Activated T-helper 2 cell treated with anti-CD3 and anti-CD28 coated beads, Interferon-gamma antibody, Interleukin-2, Interleukin-4, amounts not matched to agents 10 μg/mL and 5 μg/mL and 100 μg/mL, durations not matched to agents 14 hours and 24 hours and 36 hours (primary cell): Measurements from ENCODE around the gene CRTAC1. TPM values are rescaled to one million over a fixed set of nuclear protein-coding genes. Genes with fewer than 3 reads are reported as not detected.

Experiments used
- DNase-seq: peaks from one replicate; pipeline ENCODE4 v3.0.0; 2021; ENCODE audit warnings: low spot score
- H3K27ac Mint-ChIP-seq: one replicate; pipeline ENCODE4 v1.8.0; 2021; ENCODE audit warnings: mixed read lengths
- H3K27me3 Mint-ChIP-seq: one replicate; pipeline ENCODE4 v1.8.0; 2021; ENCODE audit warnings: low read depth, mixed read lengths
- H3K36me3 Mint-ChIP-seq: one replicate; pipeline ENCODE4 v1.8.0; 2021; ENCODE audit warnings: low read depth, mixed read lengths
- H3K4me1 Mint-ChIP-seq: one replicate; pipeline ENCODE4 v1.8.0; 2021; ENCODE audit warnings: low read depth, mixed read lengths
- H3K4me3 Mint-ChIP-seq: one replicate; pipeline ENCODE4 v1.8.0; 2021; ENCODE audit warnings: low read depth, mild to moderate bottlenecking, moderate library complexity, mixed read lengths
- H3K9me3 Mint-ChIP-seq: one replicate; pipeline ENCODE4 v1.8.0; 2021; ENCODE audit warnings: mixed read lengths
- intact Hi-C: fragments of 100-400 bp; cut with micrococcal nuclease; formaldehyde crosslinking; loops from one replicate; pipeline ENCODE4 v1.15.1; 2023
- total RNA-seq: library from RNA; stranded (reverse); gene quantifications from 2 replicates; pipeline ENCODE4 v1.2.3, GENCODE V29; 2022

CRTAC1 gene
- total RNA-seq, 1 donor from 2014 or later, result not detected

- no peak overlapping the region for H3K4me3 Mint-ChIP-seq
- no peaks in the 10 kb centered on the region for H3K9me3 Mint-ChIP-seq
- no peaks in the 10 kb centered on the region for H3K36me3 Mint-ChIP-seq
- H3K27ac Mint-ChIP-seq, result no peak overlapping the region
- peaks cover 25% of the 10 kb centered on the region for H3K27me3 Mint-ChIP-seq
- DNase-seq, result no peak
- peaks cover 5% of the 10 kb centered on the region for H3K4me1 Mint-ChIP-seq
- intact Hi-C loops, result no loop called here
These were observed 48.6 kb downstream of the CRTAC1 start for GRCh38 chr10:97981816-97982215.

DNA sequence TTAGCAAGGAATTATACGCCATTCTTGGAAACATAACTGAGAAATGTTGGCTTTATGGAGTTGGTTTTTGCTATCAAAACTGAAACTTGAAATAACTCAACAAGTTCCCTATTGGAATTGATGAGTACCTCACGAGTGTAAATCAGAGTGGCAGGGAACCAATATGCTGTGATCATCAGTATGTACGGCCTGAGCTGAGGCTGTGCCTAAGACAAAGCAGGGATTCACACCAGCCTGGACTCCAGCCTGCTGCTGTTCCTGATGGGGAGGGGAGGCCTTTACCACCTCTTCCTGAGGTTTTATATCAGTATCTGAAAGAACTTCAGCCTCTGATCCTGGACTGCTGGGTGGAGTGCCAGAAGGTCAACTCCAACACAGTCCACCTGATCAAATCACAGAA is 52.7 kb downstream of the CRTAC1 start:
- Mint-ChIP-seq H3K4me1 (peaks cover 2% of the 10 kb centered on the region), H3K27me3 (peaks cover 43% of the 10 kb centered on the region), H3K36me3 (no peaks in the 10 kb centered on the region), H3K4me3 (no peak overlapping the region), H3K27ac (no peak overlapping the region), H3K9me3 (no peaks in the 10 kb centered on the region)
- intact Hi-C loops, result no loop called here
- DNase-seq, result no peak

DNA sequence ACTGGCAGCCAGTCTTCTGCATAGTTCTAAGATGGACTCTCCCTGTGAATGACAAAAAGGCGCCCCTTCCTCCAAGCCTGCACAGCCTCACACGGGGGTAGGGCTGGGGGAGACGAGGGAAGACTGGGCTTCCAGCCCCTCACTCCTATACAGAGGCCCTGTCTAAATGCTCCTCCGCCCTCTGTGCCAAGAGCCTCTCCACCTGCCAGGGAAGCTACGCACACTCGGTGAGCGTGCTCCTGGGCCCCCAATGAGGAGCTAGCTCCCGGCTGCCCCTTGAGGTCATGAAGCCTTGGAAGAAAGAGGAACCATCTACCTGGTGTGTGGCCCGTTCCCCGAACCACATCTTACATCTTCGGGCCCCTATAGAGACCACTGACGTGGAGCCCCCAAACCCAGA is 54.8 kb downstream of the CRTAC1 start:
- Mint-ChIP-seq H3K9me3 (no peaks in the 10 kb centered on the region), H3K27ac (no peak overlapping the region), H3K4me1 (no peaks in the 10 kb centered on the region), H3K4me3 (no peak overlapping the region), H3K36me3 (no peaks in the 10 kb centered on the region), H3K27me3 (peaks cover 40% of the 10 kb centered on the region)
- DNase-seq, result no peak
- intact Hi-C loops, result no loop called here

- intact Hi-C loops, result no loop called here
- Mint-ChIP-seq H3K4me1 (no peaks in the 10 kb centered on the region), H3K27me3 (peaks cover 46% of the 10 kb centered on the region)
These were observed 55.6 kb downstream of the CRTAC1 start for GRCh38 chr10:97974526-97975525.

DNA sequence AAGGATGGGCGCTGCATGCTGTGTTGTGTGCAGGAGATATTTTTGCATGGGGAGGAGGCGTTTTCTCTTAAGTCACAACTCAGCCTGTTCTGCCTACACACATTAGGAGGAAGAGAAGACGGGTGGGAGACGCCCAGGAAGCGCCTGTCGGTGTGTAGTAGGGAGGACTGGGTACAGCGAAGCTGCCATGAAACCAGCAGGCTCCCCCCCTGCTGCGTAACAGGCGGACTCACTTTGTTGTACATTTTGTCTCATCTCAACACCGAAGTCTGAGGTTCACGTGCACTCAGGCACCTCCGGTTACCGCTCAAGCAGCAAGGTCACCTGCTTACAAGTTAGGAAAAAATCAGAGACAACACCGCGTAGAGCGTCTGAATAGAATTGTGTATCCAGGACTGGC is 56.3 kb downstream of the CRTAC1 start:
- Mint-ChIP-seq H3K4me1 (no peaks in the 10 kb centered on the region), H3K27me3 (peaks cover 49% of the 10 kb centered on the region), H3K4me3 (no peak overlapping the region), H3K36me3 (no peaks in the 10 kb centered on the region), H3K27ac (no peak overlapping the region), H3K9me3 (no peaks in the 10 kb centered on the region)
- no peak for DNase-seq
- intact Hi-C loops, result no loop called here

More at GRCh38 chr10:97974526-97975525, 55.6 kb downstream of the CRTAC1 start:
- Mint-ChIP-seq H3K4me3 (no peak overlapping the region), H3K9me3 (no peaks in the 10 kb centered on the region), H3K36me3 (no peaks in the 10 kb centered on the region), H3K27ac (no peak overlapping the region)
- no peak for DNase-seq

GRCh38 chr10:97969538-97970079 is 60.8 kb downstream of the CRTAC1 start:
- H3K4me1 Mint-ChIP-seq, result no peaks in the 10 kb centered on the region
- no peak for DNase-seq
- no peak overlapping the region for H3K4me3 Mint-ChIP-seq
- intact Hi-C loops, result no loop called here
- H3K36me3 Mint-ChIP-seq, result no peaks in the 10 kb centered on the region
- H3K27ac Mint-ChIP-seq, result no peak overlapping the region
- peaks cover 41% of the 10 kb centered on the region for H3K27me3 Mint-ChIP-seq
- H3K9me3 Mint-ChIP-seq, result no peaks in the 10 kb centered on the region

DNA sequence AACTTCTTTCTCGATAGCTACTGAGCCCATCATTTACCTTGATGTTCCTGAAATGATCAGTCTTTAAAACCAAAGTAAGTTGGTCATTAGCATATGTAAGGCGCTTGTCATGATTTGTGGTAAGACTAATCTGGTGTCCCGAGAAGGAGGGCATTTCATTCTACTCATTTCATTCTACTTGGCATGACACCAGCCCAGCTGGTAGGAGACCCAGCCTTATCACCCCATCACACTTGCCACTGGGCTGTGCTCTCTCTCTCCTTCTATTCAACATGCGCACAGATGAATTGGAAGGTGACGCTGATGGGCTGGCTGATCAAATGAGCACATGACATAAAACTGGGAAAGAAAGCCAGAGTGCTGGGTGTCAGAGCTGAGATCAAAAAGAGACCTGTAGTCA is 65.7 kb downstream of the CRTAC1 start:
- Mint-ChIP-seq H3K4me3 (no peak overlapping the region), H3K4me1 (no peaks in the 10 kb centered on the region), H3K27me3 (peaks cover 15% of the 10 kb centered on the region), H3K27ac (no peak overlapping the region), H3K36me3 (no peaks in the 10 kb centered on the region), H3K9me3 (no peaks in the 10 kb centered on the region)
- intact Hi-C loops, result no loop called here
- no peak for DNase-seq

DNA sequence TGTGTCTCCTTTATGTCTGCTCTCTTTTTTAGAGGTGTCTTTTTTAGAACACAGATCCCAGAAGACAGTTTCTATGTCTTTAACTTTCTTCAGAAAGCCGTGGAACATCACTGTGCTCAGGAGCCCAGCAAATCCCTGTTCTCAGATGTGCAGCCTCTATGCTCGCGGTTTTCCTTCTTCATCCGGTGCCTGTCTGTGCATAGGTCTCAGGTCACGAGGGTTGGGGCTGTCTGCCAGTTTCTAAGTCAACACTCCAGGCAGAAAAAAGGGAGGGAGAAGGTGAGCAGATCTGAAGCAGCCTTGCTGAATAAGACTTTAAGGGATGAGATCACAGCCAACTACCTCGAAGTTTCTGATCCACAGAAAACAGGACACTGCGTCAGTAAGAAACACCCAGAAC is 68.5 kb downstream of the CRTAC1 start:
- no peak overlapping the region for H3K27ac Mint-ChIP-seq

GRCh38 chr10:97960269-97961056 is 70.0 kb downstream of the CRTAC1 start:
- no peak for DNase-seq
- peaks cover 7% of the 10 kb centered on the region for H3K27me3 Mint-ChIP-seq
- no peak overlapping the region for H3K4me3 Mint-ChIP-seq
- H3K4me1 Mint-ChIP-seq, result no peaks in the 10 kb centered on the region
- no peak overlapping the region for H3K27ac Mint-ChIP-seq
- no peaks in the 10 kb centered on the region for H3K36me3 Mint-ChIP-seq
- intact Hi-C loops, result no loop called here
- H3K9me3 Mint-ChIP-seq, result no peaks in the 10 kb centered on the region

More for the DNA sequence above, 68.5 kb downstream of the CRTAC1 start:
- H3K4me1 Mint-ChIP-seq, result no peaks in the 10 kb centered on the region
- H3K9me3 Mint-ChIP-seq, result no peaks in the 10 kb centered on the region
- no peak for DNase-seq
- intact Hi-C loops, result no loop called here
- no peaks in the 10 kb centered on the region for H3K36me3 Mint-ChIP-seq
- no peak overlapping the region for H3K4me3 Mint-ChIP-seq
- H3K27me3 Mint-ChIP-seq, result peaks cover 9% of the 10 kb centered on the region

- intact Hi-C loops, result no loop called here
- Mint-ChIP-seq H3K36me3 (no peaks in the 10 kb centered on the region), H3K27ac (no peak overlapping the region), H3K4me3 (no peak overlapping the region), H3K9me3 (peaks cover 23% of the 10 kb centered on the region), H3K27me3 (no peaks in the 10 kb centered on the region), H3K4me1 (no peaks in the 10 kb centered on the region)
- DNase-seq, result no peak
These were observed 81.0 kb downstream of the CRTAC1 start for GRCh38 chr10:97949462-97949861.

DNA sequence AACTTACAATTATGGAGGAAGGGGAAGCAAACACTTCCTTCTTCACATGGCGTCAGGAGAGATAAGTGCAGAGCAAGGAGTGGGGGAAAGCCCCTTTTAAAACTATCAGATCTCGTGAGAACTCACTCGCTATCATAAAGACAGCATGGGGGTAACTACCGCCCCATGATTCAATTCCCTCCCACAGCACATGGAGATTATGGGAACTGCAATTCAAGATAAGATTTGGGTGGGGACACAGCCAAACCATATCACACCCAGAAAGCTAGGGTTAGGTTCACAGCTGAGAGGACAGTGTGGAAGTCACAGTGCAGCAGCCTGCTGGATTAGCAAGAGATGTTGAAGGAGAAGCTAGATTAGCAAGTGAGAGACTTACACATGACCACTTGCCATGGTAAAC is 81.6 kb downstream of the CRTAC1 start:
- no peaks in the 10 kb centered on the region for H3K27me3 Mint-ChIP-seq
- no peak overlapping the region for H3K4me3 Mint-ChIP-seq
- intact Hi-C loops, result no loop called here
- no peak for DNase-seq
- H3K4me1 Mint-ChIP-seq, result no peaks in the 10 kb centered on the region
- no peaks in the 10 kb centered on the region for H3K36me3 Mint-ChIP-seq
- H3K27ac Mint-ChIP-seq, result no peak overlapping the region
- peaks cover 26% of the 10 kb centered on the region for H3K9me3 Mint-ChIP-seq

DNA sequence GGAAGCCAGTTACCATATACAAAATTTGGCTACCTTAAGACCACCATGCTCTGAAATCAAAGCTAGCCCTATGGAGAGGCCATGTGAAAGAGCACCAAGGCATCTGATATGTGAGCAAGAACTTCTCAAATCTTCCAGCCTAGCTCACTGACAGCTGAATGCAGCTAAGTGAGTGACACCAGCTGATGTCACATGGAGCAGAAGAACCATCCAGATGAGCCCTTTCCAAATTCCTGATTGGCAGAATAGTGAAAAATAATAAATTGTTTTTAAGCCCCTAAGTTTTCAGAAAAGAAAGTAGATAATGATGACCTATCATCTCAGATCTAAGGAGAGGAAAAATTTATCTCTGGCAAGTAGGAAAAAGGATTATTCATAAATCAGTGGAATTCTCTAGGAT is 85.6 kb downstream of the CRTAC1 start:
- Mint-ChIP-seq H3K4me1 (no peaks in the 10 kb centered on the region), H3K9me3 (peaks cover 30% of the 10 kb centered on the region), H3K27me3 (peaks cover 8% of the 10 kb centered on the region)

GRCh38 chr10:97943294-97943693 is 87.1 kb downstream of the CRTAC1 start:
- peaks cover 24% of the 10 kb centered on the region for H3K9me3 Mint-ChIP-seq
- intact Hi-C loops, result no loop called here
- no peak overlapping the region for H3K4me3 Mint-ChIP-seq
- H3K27me3 Mint-ChIP-seq, result peaks cover 8% of the 10 kb centered on the region
- H3K36me3 Mint-ChIP-seq, result no peaks in the 10 kb centered on the region
- H3K4me1 Mint-ChIP-seq, result no peaks in the 10 kb centered on the region
- H3K27ac Mint-ChIP-seq, result no peak overlapping the region
- no peak for DNase-seq

More for the DNA sequence above, 85.6 kb downstream of the CRTAC1 start:
- intact Hi-C loops, result no loop called here
- no peak overlapping the region for H3K4me3 Mint-ChIP-seq
- no peak overlapping the region for H3K27ac Mint-ChIP-seq
- H3K36me3 Mint-ChIP-seq, result no peaks in the 10 kb centered on the region
- no peak for DNase-seq
